HG03354 (cell line): ENCODE measurements around the gene SLC13A3.
"Not testable (repeated sequence)": the region's sequence is repeated elsewhere in the genome, so short reads cannot be mapped to it uniquely, and the experiment has no call there.

Experiments used
- ATAC-seq: cut with Tn5 transposase; IDR thresholded peaks from one replicate; pipeline ENCODE4 v1.9.1; 2021; ENCODE audit warnings: mild to moderate bottlenecking; ENCODE audit not compliant: unreplicated experiment, poor library complexity, severe bottlenecking

Gene SLC13A3

DNA sequence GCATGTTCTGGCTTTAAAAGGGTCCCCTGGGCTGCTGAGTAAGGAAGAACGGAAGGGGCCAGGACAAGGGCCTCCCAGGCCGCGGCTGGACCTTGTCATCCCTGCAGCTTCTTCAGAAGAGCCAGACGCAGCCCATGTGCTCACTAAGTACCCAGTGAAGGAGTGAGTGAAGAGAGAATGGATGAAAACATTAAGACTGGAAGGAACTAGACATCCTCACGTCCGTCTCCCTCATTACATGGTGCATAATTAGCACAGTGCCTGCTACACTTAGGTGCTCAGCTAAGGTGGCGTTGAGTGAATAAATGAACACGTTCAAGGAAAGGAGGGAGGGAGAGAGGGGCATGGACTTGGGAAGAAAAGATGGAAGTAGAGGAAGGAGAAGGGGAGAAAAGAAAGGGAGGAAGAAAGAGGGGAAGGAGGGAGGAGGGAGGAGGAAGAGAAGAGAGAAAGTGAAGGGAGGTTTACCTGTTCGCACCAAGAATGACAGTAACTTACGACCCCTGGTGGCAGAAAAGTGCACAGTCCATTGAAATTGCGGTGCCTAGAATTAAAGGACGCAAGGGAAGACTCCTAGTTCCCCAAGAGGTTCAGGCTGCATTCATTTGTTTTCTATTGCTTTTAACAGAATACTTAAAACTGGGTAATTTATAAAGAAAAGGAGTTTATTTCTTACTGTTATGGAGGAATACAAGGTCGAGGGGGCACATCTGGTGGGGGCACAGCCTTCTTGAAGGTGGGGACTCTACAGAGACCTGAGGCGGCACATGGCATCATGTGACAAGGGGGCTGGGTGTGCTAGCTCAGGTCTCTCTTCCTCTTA is 30.0 kb upstream of the SLC13A3 start:
- no peak for ATAC-seq

DNA sequence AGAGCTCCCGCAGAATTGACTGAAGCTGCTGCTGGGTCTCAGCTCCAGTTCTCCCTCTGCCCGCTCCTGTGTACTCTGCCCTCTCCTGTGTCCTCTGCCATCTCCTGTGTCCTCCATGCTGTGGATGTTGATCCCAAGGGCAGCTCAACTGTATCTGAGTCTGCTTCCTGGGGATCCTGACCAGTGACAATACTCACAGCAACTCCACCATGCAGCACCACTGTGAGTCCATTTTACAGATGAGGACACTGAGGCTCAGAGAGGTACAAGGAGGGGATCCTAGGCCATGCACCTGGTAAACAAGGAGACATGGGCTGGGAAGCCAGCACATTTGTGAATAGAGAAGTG is 29.4 kb upstream of the SLC13A3 start:
- ATAC-seq, result no peak

DNA sequence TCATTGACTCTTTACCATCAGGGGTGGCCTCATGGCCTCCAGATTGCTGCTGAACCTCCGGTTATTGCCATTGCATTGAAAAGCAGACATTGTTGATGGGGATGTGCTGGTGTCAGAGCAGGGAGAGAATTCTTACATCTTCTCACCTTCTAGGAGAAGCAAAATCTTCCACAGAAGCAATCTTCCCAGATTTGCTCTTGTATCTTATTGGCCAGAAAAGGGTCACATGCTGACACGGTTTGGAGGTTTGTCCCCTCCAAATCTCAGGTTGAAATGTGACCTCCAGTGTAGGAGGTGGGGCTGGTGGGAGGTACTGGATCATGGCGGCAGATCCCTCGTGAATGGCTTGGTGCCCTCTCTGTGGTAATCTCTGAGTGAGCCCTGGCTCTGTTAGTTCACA is 27.3 kb upstream of the SLC13A3 start:
- no peak for ATAC-seq

DNA sequence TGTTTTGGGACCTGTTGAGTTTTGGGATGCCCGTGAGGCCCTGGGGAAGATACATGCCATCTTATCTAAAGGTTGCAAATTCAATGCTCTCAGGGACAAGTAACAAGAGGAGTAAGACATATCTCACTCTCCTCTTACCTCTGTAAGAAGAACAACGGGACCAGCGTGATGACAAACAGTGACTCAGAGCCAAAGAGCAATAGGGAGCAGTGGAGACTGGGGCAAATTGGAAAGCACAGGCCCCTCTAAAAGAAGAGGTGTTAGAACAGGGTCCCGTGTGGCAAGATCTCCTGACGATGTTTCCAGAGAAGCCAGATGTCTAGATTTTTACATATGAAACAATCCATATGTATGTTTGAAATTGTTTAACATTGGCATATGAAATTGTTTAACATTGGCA is 26.3 kb upstream of the SLC13A3 start:
- no peak for ATAC-seq

DNA sequence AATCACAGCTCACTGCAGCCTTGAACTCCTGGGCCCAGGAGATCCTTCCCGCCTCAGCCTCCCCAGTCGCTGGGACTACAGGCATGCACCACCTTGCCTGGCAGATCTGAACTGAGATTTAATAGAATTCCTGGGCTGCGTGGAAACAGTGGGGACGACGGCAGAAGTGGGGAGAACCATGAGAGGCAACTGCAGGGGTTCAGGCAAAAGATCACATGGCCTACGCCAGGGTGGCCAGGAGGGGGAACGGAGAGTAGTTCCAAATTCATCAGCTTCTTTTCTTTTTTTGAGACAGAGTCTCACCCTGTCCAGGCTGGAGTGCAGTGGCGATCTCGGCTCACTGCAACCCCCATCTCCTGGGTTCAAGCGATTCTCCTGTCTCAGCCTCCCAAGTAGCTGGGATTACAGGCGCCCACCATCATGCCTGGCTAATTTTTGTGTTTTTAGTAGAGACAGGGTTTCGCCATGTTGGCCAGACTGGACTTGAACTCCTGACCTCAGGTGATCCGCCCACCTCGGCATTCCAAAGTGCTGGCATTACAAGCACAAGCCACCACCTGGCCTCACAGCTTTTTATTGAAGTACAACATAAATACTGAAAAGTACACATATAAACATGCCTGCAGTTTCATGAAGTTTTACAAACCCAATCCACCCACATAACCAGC is 25.5 kb upstream of the SLC13A3 start:
- not testable (repeated sequence) for ATAC-seq

- ATAC-seq, result no peak
Observed at GRCh38 chr20:46674253-46675083, 23.2 kb upstream of the SLC13A3 start.

- ATAC-seq, result no peak
Observed at GRCh38 chr20:46673394-46674252, 22.4 kb upstream of the SLC13A3 start.

- no peak for ATAC-seq
Observed at GRCh38 chr20:46672543-46673148, 21.4 kb upstream of the SLC13A3 start.

- no peak for ATAC-seq
Observed at GRCh38 chr20:46671866-46672542, 20.7 kb upstream of the SLC13A3 start.

GRCh38 chr20:46670585-46671584 is 19.6 kb upstream of the SLC13A3 start:
- no peak for ATAC-seq

GRCh38 chr20:46670228-46670584 is 18.9 kb upstream of the SLC13A3 start:
- ATAC-seq, result no peak

DNA sequence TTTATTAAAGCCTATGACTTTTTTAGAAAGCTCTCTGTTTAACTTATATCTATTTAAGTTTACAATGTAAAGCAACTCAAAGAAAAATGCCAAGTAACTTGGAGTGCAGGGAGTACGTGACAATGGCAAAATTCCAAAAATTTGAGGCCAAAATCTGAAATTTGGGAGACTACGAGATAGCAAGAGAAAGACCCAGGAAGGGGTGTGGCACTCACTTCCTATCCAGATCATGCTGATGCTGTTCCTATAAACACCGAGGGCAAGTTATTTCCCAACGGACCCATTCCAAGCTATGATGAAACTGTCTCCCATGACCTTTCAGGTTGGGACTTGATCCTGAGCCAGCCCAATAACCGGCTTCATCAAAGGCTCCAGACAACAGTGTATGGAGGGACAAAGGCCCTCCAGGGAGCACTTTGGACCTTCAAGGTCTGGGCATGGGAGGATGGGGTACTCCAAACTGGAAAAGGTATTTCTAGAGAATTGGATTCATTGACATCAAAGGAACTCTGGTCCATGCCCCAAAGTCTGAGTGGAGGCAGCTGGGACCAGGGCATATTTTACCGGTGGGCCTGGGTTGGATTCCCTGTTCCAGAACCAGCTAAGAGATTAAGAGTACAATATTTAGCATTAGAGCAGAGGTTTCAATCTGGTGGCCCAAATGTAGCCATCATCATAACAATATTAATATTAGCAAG is 15.7 kb upstream of the SLC13A3 start:
- ATAC-seq, result no peak

- no peak for ATAC-seq
Observed at GRCh38 chr20:46666306-46666705, 15.0 kb upstream of the SLC13A3 start.

GRCh38 chr20:46665602-46666001 is 14.3 kb upstream of the SLC13A3 start:
- ATAC-seq, result no peak

DNA sequence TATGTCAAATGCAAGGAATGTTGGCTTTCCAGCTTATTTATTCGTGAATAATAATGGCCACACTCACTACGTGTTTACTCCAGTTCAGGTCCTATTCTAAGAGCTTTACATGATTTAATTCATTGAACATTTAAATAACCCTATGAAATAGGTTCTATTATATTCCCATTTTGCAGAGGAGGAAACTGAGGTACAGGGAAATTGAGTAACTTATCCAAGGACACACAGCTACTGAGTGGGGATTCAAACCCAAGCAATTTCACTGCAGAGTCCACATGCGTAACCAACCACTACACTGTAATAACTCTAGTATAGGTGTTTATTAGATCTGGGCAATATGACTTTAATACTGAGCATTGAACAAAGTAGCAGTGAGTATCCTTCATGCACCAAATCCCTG is 12.3 kb upstream of the SLC13A3 start:
- ATAC-seq, result no peak

DNA sequence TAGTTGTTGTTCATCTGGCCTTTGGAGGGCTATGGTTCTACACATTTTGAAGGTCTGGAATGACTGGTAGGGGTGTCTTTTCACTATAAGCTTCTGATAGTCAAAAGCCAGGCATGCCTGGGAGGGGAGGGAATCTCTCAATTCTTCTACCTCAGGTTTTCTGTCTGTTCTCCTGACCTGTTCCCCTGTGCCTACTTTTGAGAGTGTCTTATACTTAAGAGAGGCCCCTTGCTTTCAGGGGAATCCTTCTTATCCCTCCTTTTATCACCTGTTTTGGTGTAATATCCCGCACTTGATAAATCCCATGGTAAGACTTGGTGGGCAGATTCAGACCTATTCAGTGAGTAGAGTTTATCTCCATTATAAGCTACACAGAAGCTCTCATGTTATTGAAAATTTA is 10.4 kb upstream of the SLC13A3 start:
- ATAC-seq, result no peak

GRCh38 chr20:46660487-46660886 is 9.2 kb upstream of the SLC13A3 start:
- ATAC-seq, result no peak
